ENCODE data around the gene NOM1.

The NOM1 gene

GRCh38 chr7:157005456-157006204 lies 56.1 kb downstream of the NOM1 start:
- peak; percentile 38 for DNase-seq (ENCODE audit: low read depth)

- no peak for DNase-seq (ENCODE audit: low read depth)
Measured at GRCh38 chr7:157006205-157006747, 56.8 kb downstream of the NOM1 start.

- DNase-seq (ENCODE audit: low read depth): no peak
Measured at GRCh38 chr7:157006829-157007469, 57.4 kb downstream of the NOM1 start.

GRCh38 chr7:157007470-157008066 lies 58.1 kb downstream of the NOM1 start:
- DNase-seq (ENCODE audit: low read depth): no peak

- DNase-seq (ENCODE audit: low read depth): no peak
Measured at GRCh38 chr7:157008206-157009169, 59.0 kb downstream of the NOM1 start.

GRCh38 chr7:157009170-157009777 lies 59.8 kb downstream of the NOM1 start:
- no peak for DNase-seq (ENCODE audit: low read depth)

- no peak for DNase-seq (ENCODE audit: low read depth)
Measured at GRCh38 chr7:157009778-157010587, 60.5 kb downstream of the NOM1 start.

GRCh38 chr7:157010588-157011332 lies 61.2 kb downstream of the NOM1 start, which contains the start of gene MNX1:
Gene MNX1 (minus strand): TSS chr7:157010663. CDS start chr7:157010350, 313 bp downstream.
- DNase-seq (ENCODE audit: low read depth): peak; percentile 55

GRCh38 chr7:157011333-157012112 lies 62.0 kb downstream of the NOM1 start:
- no peak for DNase-seq (ENCODE audit: low read depth)

GRCh38 chr7:157012113-157012547 lies 62.6 kb downstream of the NOM1 start:
- DNase-seq (ENCODE audit: low read depth): no peak

GRCh38 chr7:157013101-157013500 lies 63.6 kb downstream of the NOM1 start:
- DNase-seq (ENCODE audit: low read depth): no peak

- no peak for DNase-seq (ENCODE audit: low read depth)
Measured at GRCh38 chr7:157013602-157014549, 64.4 kb downstream of the NOM1 start.

GRCh38 chr7:157014635-157015555 lies 65.4 kb downstream of the NOM1 start:
- no peak for DNase-seq (ENCODE audit: low read depth)

GRCh38 chr7:157016024-157016351 lies 66.5 kb downstream of the NOM1 start:
- DNase-seq (ENCODE audit: low read depth): no peak

- no peak for DNase-seq (ENCODE audit: low read depth)
Measured at GRCh38 chr7:157016352-157017041, 67.0 kb downstream of the NOM1 start.

GRCh38 chr7:157017149-157017548 lies 67.6 kb downstream of the NOM1 start:
- DNase-seq (ENCODE audit: low read depth): no peak

Measured in ELR (cell line).